Liver (tissue), 9 donors: ENCODE measurements around the gene P2RX5. TPM values are rescaled to one million over a fixed set of nuclear protein-coding genes. Genes with fewer than 3 reads are reported as not detected.
A peak's percentile ranks its signal among the peaks of the same experiment; 100 is the strongest.

Experiments used
- DNase-seq: peaks from one replicate; pipeline ENCODE4 v3.0.0-alpha.2; 2017; ENCODE audit warnings: low spot score
- H3K27ac ChIP-seq, 2 donors: one replicate each; pipeline ENCODE4 v1.7.0; 2013; ENCODE audit warnings: inconsistent platforms in 2 of 2, low read length in 2 of 2, control low read depth in 1 of 2, low read depth in 1 of 2, mild to moderate bottlenecking in 1 of 2
- H3K27me3 ChIP-seq, 4 donors: one replicate each; pipeline versions ENCODE4 v1.6.1 to v1.7.0; 2013; ENCODE audit warnings: low read length in 3 of 4, inconsistent platforms in 1 of 4, mild to moderate bottlenecking in 1 of 4, moderate library complexity in 1 of 4; ENCODE audit not compliant: control insufficient read depth in 4 of 4, insufficient read depth in 4 of 4
- H3K36me3 ChIP-seq, 4 donors: one replicate each; pipeline versions ENCODE4 v1.6.1 to v1.7.0; 2013; ENCODE audit warnings: low read length in 3 of 4, mild to moderate bottlenecking in 3 of 4, low read depth in 1 of 4, moderate library complexity in 1 of 4; ENCODE audit not compliant: control insufficient read depth in 4 of 4, insufficient read depth in 3 of 4
- H3K4me1 ChIP-seq, 4 donors: one replicate each; pipeline versions ENCODE4 v1.6.1 to v1.7.0; 2013; ENCODE audit warnings: low read length in 3 of 4, mild to moderate bottlenecking in 3 of 4, moderate library complexity in 1 of 4; ENCODE audit not compliant: control insufficient read depth in 4 of 4, insufficient read depth in 4 of 4
- H3K4me3 ChIP-seq, 3 donors: one replicate each; pipeline versions ENCODE4 v1.6.1 to v1.7.0; 2013; ENCODE audit warnings: low read length in 3 of 3, control low read depth in 1 of 3, low read depth in 1 of 3, mild to moderate bottlenecking in 1 of 3
- H3K9ac ChIP-seq, 2 donors: one replicate each; pipeline ENCODE4 v1.7.0; 2013; ENCODE audit warnings: low read length in 2 of 2, mild to moderate bottlenecking in 2 of 2, moderate library complexity in 2 of 2, control low read depth in 1 of 2, low read depth in 1 of 2
- H3K9me3 ChIP-seq, 4 donors: one replicate each; pipeline versions ENCODE4 v1.6.1 to v1.7.0; 2013; ENCODE audit warnings: low read length in 3 of 4; ENCODE audit not compliant: control insufficient read depth in 4 of 4
- CTCF ChIP-seq: fragments of 150-350 bp; IDR thresholded peaks from 2 replicates; pipeline ENCODE4 v1.5.1; 2017; ENCODE audit warnings: improper control_type of control experiment, low read depth, low read length; ENCODE audit not compliant: missing input control
- EGR1 ChIP-seq, 2 donors: IDR thresholded peaks; 2 replicates each; pipeline ENCODE4 v1.6.1; 2016 to 2018; ENCODE audit warnings: antibody characterized with exemption in 2 of 2, low read depth in 2 of 2
- FOXA1 ChIP-seq: IDR thresholded peaks from 2 replicates; pipeline ENCODE4 v1.6.1; 2016; ENCODE audit warnings: antibody characterized with exemption
- FOXA2 ChIP-seq: IDR thresholded peaks from 2 replicates; pipeline ENCODE4 v1.6.1; 2016; ENCODE audit warnings: antibody characterized with exemption
- GABPA ChIP-seq, 2 donors: IDR thresholded peaks in 1 of 2; conservative IDR thresholded peaks in 1 of 2; 2 replicates each; pipeline ENCODE4 v1.6.1; 2016; ENCODE audit warnings: antibody characterized with exemption in 2 of 2, mild to moderate bottlenecking in 1 of 2, moderate library complexity in 1 of 2
- HNF4A ChIP-seq, 2 donors: conservative IDR thresholded peaks; 2 replicates each; pipeline ENCODE4 v1.6.1; 2016; ENCODE audit warnings: antibody characterized with exemption in 2 of 2, mild to moderate bottlenecking in 2 of 2
- HNF4G ChIP-seq: IDR thresholded peaks from 2 replicates; pipeline ENCODE4 v1.6.1; 2016; ENCODE audit warnings: antibody characterized with exemption
- MAX ChIP-seq: IDR thresholded peaks from 2 replicates; pipeline ENCODE4 v1.6.1; 2016; ENCODE audit warnings: antibody characterized with exemption
- NR2F2 ChIP-seq: IDR thresholded peaks from 2 replicates; pipeline ENCODE4 v1.6.1; 2016; ENCODE audit warnings: antibody characterized with exemption
- RAD21 ChIP-seq, 2 donors: IDR thresholded peaks; 2 replicates each; pipeline ENCODE4 v1.6.1; 2016; ENCODE audit warnings: antibody characterized with exemption in 2 of 2, mild to moderate bottlenecking in 2 of 2
- REST ChIP-seq: IDR thresholded peaks from 2 replicates; pipeline ENCODE4 v1.6.1; 2016; ENCODE audit warnings: antibody characterized with exemption, mild to moderate bottlenecking
- RXRA ChIP-seq, 2 donors: IDR thresholded peaks; 2 replicates each; pipeline ENCODE4 v1.6.1; 2017 to 2018; ENCODE audit warnings: antibody characterized with exemption in 2 of 2, mild to moderate bottlenecking in 1 of 2
- SP1 ChIP-seq: IDR thresholded peaks from 2 replicates; pipeline ENCODE4 v1.6.1; 2018; ENCODE audit warnings: antibody characterized with exemption, mild to moderate bottlenecking
- TAF1 ChIP-seq: conservative IDR thresholded peaks from 2 replicates; pipeline ENCODE4 v1.6.1; 2016; ENCODE audit warnings: antibody characterized with exemption, mild to moderate bottlenecking
- YY1 ChIP-seq: IDR thresholded peaks from 2 replicates; pipeline ENCODE4 v1.6.1; 2016; ENCODE audit warnings: antibody characterized with exemption, mild to moderate bottlenecking
- WGBS: extraction: QIAGEN DNeasy Blood & Tissue Kit; methylation state at CpG from one replicate; pipeline ENCODE4 v1.1.7; 2013; 5-methylcytosine and 5-hydroxymethylcytosine counted together
- polyA plus RNA-seq, 2 donors: library from polyadenylated mRNA; stranded (reverse) in 1 of 2; unstranded in 1 of 2; fragments of 200-250 nt in 1 of 2; fragments of >200 nt in 1 of 2; fragmentation: Nextera tagmentation in 1 of 2; extraction: Ambion mirVana in 1 of 2; gene quantifications; one replicate each; pipeline versions ENCODE4 v1.2.1 to v1.2.3, GENCODE V29; 2013 to 2015
- total RNA-seq, 2 donors: library from RNA; depleted of rRNA; stranded (reverse); fragments of >200 nt; gene quantifications; one replicate each; pipeline ENCODE4 v1.2.3, GENCODE V29; 2014
- TF ChIP-seq, protein P1 (sequence below): IDR thresholded peaks from 2 replicates; pipeline ENCODE4 v1.6.1; 2016; ENCODE audit warnings: antibody characterized with exemption
- donor health status: healthy.
- donor health status: healthy.
- donor health status: healthy.
- donor health status: healthy.
- donor health status: healthy.

P2RX5 gene
- total and polyA plus RNA-seq, 4 donors, result 0.31 to 1.8 (median 1.1) TPM

- Histone ChIP-seq H3K9me3 (peaks cover 0 to 10% (median 5%) of the 10 kb centered on the region in 4 donors), H3K27me3 (no peaks in the 10 kb centered on the region), H3K9ac (no peak overlapping the region), H3K36me3 (no peaks in the 10 kb centered on the region), H3K4me1 (peaks cover 4 to 10% (median 10%) of the 10 kb centered on the region in 4 donors), H3K4me3 (no peak overlapping the region), H3K27ac (no peak overlapping the region)
- DNase-seq, result no peak
- WGBS, result 57% methylated on average over 12 of the region's 12 CpGs
- TF ChIP-seq FOXA2, result no peak
- TF ChIP-seq CTCF, result no peak
- TF ChIP-seq EGR1 (IDR thresholded peaks at IDR 0.05; ENCODE audit: low read depth in 2 of 2), result no peak
- TF ChIP-seq GABPA (IDR thresholded peaks at IDR 0.05 in 1 of 2, conservative IDR thresholded peaks at IDR 0.05 in 1 of 2), result no peak
- no peak for TF ChIP-seq YY1
- no peak for TF ChIP-seq SP1
- no peak for TF ChIP-seq NR2F2
- TF ChIP-seq MAX, result no peak
- no peak for TF ChIP-seq HNF4A (conservative IDR thresholded peaks at IDR 0.05)
Measured at GRCh38 chr17:3697103-3697476, 1.1 kb upstream of the P2RX5 start.

DNA sequence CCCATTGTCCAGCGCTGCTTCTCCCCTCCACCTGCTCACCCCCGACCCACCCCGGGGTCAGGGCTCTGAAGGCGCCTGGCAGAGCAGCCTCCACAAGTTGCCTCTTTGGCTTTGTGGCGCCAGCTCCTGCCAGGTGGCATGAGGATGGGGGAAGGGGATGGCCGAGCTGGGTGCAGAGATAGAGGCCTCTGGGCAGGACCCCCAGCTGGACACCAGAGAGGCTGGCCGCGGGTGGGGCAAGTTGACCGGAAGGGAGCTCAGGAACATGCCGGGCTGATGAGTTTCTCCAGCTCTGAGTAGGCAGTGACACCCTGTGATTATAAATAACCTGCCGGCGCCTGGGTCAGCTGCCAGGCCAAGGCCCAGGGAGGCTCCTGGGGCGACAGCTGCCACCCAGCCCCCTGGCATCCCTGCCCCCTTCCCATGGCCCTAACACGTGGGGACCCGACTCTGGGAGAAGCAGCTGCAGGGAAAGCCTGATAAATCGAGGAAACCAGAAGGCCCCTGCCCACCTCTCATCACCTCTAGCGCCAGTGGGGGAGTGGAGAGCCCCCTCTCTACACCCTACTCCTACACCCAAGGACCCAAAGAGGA lies 729 bp downstream of the P2RX5 start:
- no peak for DNase-seq
- peaks cover 0 to 10% (median 5%) of the 10 kb centered on the region in 4 donors for H3K9me3 ChIP-seq
- WGBS, result 24% methylated on average over 17 of the region's 17 CpGs
- H3K4me3 ChIP-seq, result peak overlapping the region in 2 of 3 donors; percentile 54 to 63
- H3K27me3 ChIP-seq, result no peaks in the 10 kb centered on the region
- TF ChIP-seq FOXA2, result no peak
- no peak for TF ChIP-seq TAF1
- TF ChIP-seq NR2F2, result no peak
- no peak overlapping the region for H3K27ac ChIP-seq
- no peaks in the 10 kb centered on the region for H3K36me3 ChIP-seq
- no peak overlapping the region for H3K9ac ChIP-seq
- peaks cover 4 to 10% (median 10%) of the 10 kb centered on the region in 4 donors for H3K4me1 ChIP-seq

- peaks cover 4 to 10% (median 10%) of the 10 kb centered on the region in 4 donors for H3K4me1 ChIP-seq
- TF ChIP-seq HNF4G, result no peak
- TF ChIP-seq SP1, result no peak
- TF ChIP-seq REST, result no peak
- TF ChIP-seq, protein P1, sequence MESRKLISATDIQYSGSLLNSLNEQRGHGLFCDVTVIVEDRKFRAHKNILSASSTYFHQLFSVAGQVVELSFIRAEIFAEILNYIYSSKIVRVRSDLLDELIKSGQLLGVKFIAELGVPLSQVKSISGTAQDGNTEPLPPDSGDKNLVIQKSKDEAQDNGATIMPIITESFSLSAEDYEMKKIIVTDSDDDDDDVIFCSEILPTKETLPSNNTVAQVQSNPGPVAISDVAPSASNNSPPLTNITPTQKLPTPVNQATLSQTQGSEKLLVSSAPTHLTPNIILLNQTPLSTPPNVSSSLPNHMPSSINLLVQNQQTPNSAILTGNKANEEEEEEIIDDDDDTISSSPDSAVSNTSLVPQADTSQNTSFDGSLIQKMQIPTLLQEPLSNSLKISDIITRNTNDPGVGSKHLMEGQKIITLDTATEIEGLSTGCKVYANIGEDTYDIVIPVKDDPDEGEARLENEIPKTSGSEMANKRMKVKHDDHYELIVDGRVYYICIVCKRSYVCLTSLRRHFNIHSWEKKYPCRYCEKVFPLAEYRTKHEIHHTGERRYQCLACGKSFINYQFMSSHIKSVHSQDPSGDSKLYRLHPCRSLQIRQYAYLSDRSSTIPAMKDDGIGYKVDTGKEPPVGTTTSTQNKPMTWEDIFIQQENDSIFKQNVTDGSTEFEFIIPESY, result no peak
- TF ChIP-seq MAX, result no peak
- TF ChIP-seq NR2F2, result no peak
- no peak for TF ChIP-seq RAD21 (IDR thresholded peaks at IDR 0.05)
- no peak for TF ChIP-seq FOXA1
- no peak for TF ChIP-seq YY1
- TF ChIP-seq RXRA (IDR thresholded peaks at IDR 0.05), result no peak
- no peak for TF ChIP-seq FOXA2
Measured at GRCh38 chr17:3693829-3694231, 2.1 kb downstream of the P2RX5 start.

More at GRCh38 chr17:3693829-3694231, 2.1 kb downstream of the P2RX5 start:
- Histone ChIP-seq H3K9ac (no peak overlapping the region), H3K27ac (no peak overlapping the region), H3K4me3 (no peak overlapping the region), H3K27me3 (no peaks in the 10 kb centered on the region), H3K9me3 (peaks cover 0 to 10% (median 5%) of the 10 kb centered on the region in 4 donors), H3K36me3 (no peaks in the 10 kb centered on the region)
- no peak for DNase-seq
- WGBS, result 63% methylated on average over 9 of the region's 9 CpGs
